ENCODE data around the gene QRSL1.

GRCh38 chr6:106634565-106634964, 5.2 kb downstream of the QRSL1 start:
- no peak for TF ChIP-seq CTCF (IDR thresholded peaks at IDR 0.05 in 2 of 3, conservative IDR thresholded peaks at IDR 0.05 in 1 of 3; ENCODE audit: control insufficient read depth in 2 of 3, extremely low read depth in 1 of 3, insufficient read depth in 1 of 3, low read depth in 3 of 3, low read length in 3 of 3)
- no peak for TF ChIP-seq YY1 (IDR thresholded peaks at IDR 0.05; ENCODE audit: low read depth, low read length)

Measured in GM12878 (cell line).